ENCODE results near the gene PLEKHG3.

The PLEKHG3 gene

DNA sequence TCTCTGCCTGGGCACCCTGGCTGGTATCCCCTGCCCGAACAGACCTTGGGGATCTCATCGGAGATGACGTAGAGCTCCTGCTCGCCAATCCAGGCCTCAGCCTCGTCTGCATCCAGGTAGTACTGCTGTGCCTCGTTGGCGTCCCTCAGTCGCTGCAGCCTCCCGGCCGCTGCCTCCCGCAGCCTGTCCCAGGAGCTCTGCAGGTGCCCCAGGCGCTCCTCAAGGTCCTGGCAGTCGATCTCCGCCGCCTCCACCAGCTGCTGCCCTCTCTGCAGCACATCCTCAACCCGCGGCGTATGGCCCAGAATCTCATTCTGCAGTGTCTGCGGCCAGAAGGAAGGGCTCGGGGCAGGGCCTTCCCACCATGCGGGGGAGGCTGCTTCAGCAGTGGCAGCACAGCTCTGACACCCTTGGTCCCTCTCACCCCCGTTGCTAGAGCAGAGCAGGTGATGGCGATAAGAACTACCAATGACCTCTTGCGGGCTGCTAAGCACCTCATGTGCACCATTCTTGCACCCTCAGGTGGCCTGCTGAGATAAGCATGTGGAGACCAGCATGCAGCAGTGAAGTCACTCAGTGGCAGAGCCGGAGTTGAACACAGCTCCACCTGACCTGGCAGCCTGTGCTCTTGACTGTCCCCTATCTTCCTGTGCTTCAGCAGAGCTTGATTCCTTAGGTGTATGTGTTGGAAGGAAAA is 71.0 kb downstream of the PLEKHG3 start:
- DNase-seq (ENCODE audit: low read depth, low spot score) = no peak
- no peaks in the 10 kb centered on the region for H3K36me3 ChIP-seq (ENCODE audit: insufficient read depth, insufficient read length, low read length)
- H3K4me3 ChIP-seq (ENCODE audit: insufficient read length, low read depth) = no peak overlapping the region
- TF ChIP-seq SUZ12 (IDR thresholded peaks at IDR 0.05; ENCODE audit: extremely low read depth, insufficient read depth, insufficient read length) (no peak), ZNF274 (IDR thresholded peaks at IDR 0.05; ENCODE audit: low read depth, low read length) (no peak), YY1 (IDR thresholded peaks at IDR 0.05; ENCODE audit: insufficient read depth, insufficient read length) (no peak)
- no peaks in the 10 kb centered on the region for H3K4me1 ChIP-seq (ENCODE audit: insufficient read depth, insufficient read length)
- no peak overlapping the region for H3K9ac ChIP-seq (ENCODE audit: insufficient read length, low read depth)
- H3K9me3 ChIP-seq (ENCODE audit: insufficient read depth, low read length) = peaks cover 33% of the 10 kb centered on the region
- no peaks in the 10 kb centered on the region for H3K27me3 ChIP-seq (ENCODE audit: insufficient read depth, insufficient read length)

DNA sequence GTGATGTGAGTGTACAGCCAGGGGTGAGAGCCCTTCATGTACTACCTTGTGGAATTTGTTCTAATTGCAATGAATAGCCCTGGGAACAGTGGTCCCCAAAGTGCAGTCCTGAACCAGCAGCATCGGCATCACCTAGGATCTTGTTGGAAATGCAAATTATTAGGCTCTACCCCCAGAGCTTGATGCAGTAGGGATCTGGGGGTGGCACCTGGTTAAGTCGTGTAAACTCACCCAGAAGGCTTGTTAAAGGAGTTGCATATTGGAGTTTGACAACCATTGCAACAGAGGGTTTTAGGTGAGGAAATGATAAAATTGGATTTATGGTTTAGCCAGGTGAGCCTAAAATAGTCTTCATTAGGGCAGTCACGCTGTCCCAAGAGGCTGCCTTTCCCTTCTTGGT is 73.2 kb downstream of the PLEKHG3 start:
- no peaks in the 10 kb centered on the region for H3K27me3 ChIP-seq (ENCODE audit: insufficient read depth, insufficient read length)
- no peaks in the 10 kb centered on the region for H3K36me3 ChIP-seq (ENCODE audit: insufficient read depth, insufficient read length, low read length)
- H3K4me1 ChIP-seq (ENCODE audit: insufficient read depth, insufficient read length) = no peaks in the 10 kb centered on the region
- DNase-seq (ENCODE audit: low read depth, low spot score) = no peak
- no peak overlapping the region for H3K4me3 ChIP-seq (ENCODE audit: insufficient read length, low read depth)
- TF ChIP-seq SUZ12 (IDR thresholded peaks at IDR 0.05; ENCODE audit: extremely low read depth, insufficient read depth, insufficient read length) = no peak
- TF ChIP-seq ZNF274 (IDR thresholded peaks at IDR 0.05; ENCODE audit: low read depth, low read length) = no peak
- TF ChIP-seq YY1 (IDR thresholded peaks at IDR 0.05; ENCODE audit: insufficient read depth, insufficient read length) = no peak
- H3K9me3 ChIP-seq (ENCODE audit: insufficient read depth, low read length) = peaks cover 28% of the 10 kb centered on the region
- H3K9ac ChIP-seq (ENCODE audit: insufficient read length, low read depth) = no peak overlapping the region

DNA sequence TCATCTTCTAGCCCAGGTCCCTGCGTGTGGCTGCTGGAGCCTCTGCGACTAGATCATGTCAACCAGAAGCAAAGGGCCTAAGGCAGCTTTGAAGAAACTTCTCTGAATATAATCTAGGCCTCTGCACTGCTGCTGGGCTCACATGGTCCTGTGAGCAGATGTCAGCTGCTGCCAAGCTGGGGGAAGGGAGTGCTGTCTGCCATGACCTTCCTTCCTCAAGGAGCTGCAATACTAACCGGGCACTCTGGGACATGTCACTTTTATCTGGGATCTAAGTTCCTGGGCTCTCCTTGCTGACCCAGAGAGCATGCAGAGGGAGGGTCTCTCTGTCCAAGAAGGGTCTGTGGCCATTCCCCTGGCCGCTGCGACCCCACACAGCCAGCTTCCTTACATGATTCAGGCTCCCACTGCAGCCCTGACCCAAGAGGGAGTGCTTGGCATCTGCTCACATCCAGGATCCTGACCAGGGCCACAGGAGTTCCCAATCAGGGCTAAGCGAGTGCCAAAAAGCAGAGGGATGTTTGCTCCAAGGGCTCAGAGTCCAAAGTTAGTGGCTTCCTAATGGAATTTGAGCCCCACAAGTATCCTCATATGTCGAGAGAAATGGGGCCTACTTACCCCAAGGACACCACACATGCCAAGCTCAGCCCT is 74.0 kb downstream of the PLEKHG3 start:
- Histone ChIP-seq H3K9me3 (ENCODE audit: insufficient read depth, low read length) (peaks cover 21% of the 10 kb centered on the region), H3K27me3 (ENCODE audit: insufficient read depth, insufficient read length) (no peaks in the 10 kb centered on the region), H3K36me3 (ENCODE audit: insufficient read depth, insufficient read length, low read length) (no peaks in the 10 kb centered on the region), H3K4me1 (ENCODE audit: insufficient read depth, insufficient read length) (no peaks in the 10 kb centered on the region), H3K4me3 (ENCODE audit: insufficient read length, low read depth) (no peak overlapping the region), H3K9ac (ENCODE audit: insufficient read length, low read depth) (no peak overlapping the region)
- TF ChIP-seq YY1 (IDR thresholded peaks at IDR 0.05; ENCODE audit: insufficient read depth, insufficient read length) (no peak), SUZ12 (IDR thresholded peaks at IDR 0.05; ENCODE audit: extremely low read depth, insufficient read depth, insufficient read length) (no peak), ZNF274 (IDR thresholded peaks at IDR 0.05; ENCODE audit: low read depth, low read length) (no peak)
- DNase-seq (ENCODE audit: low read depth, low spot score) = no peak

DNA sequence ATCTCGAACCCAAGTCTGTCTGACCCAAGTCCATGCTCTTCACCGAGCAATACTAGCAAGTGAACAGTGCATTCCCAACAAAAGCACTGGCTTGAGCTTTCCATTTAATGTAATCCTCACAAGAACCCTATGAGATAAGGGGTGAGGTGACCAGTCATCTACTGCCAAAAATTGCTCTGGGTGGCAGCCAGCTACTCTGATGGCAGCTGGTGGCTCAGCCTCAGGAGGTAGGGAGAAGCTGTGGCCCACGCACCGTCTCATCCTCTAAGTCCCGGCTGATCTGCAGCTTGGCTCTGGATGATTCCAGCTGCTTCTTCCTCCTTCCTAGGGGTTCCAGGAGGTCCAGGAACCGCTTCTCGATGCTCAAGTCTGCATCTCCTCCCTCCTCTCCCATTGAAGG is 75.2 kb downstream of the PLEKHG3 start:
- DNase-seq (ENCODE audit: low read depth, low spot score) = no peak
- no peaks in the 10 kb centered on the region for H3K27me3 ChIP-seq (ENCODE audit: insufficient read depth, insufficient read length)
- TF ChIP-seq YY1 (IDR thresholded peaks at IDR 0.05; ENCODE audit: insufficient read depth, insufficient read length) (no peak), SUZ12 (IDR thresholded peaks at IDR 0.05; ENCODE audit: extremely low read depth, insufficient read depth, insufficient read length) (no peak), ZNF274 (IDR thresholded peaks at IDR 0.05; ENCODE audit: low read depth, low read length) (no peak)
- H3K36me3 ChIP-seq (ENCODE audit: insufficient read depth, insufficient read length, low read length) = no peaks in the 10 kb centered on the region
- H3K9me3 ChIP-seq (ENCODE audit: insufficient read depth, low read length) = peaks cover 8% of the 10 kb centered on the region; the same call in 1 of the 2 replicates
- H3K9ac ChIP-seq (ENCODE audit: insufficient read length, low read depth) = no peak overlapping the region
- no peak overlapping the region for H3K4me3 ChIP-seq (ENCODE audit: insufficient read length, low read depth)
- H3K4me1 ChIP-seq (ENCODE audit: insufficient read depth, insufficient read length) = no peaks in the 10 kb centered on the region

DNA sequence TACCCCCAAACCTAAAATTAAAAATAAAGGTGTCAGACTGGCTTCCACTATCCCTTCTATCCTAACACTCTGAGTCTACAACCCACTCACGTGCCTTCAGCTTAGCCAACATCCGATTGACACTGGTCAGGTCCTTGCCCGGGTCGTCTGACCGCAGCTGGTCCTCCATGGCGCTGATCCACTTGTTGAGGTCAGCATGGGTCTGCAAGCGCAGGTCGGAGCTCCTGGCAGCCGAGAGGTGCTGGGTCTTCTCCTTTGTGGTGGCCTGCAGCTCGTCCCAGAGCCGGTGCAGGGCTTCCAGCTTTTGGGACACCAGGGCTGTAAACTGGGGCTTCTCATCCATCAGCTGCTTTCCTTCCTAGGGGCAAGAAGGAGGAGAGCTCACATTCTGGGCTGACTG is 78.0 kb downstream of the PLEKHG3 start:
- Histone ChIP-seq H3K27me3 (ENCODE audit: insufficient read depth, insufficient read length) (no peaks in the 10 kb centered on the region), H3K9me3 (ENCODE audit: insufficient read depth, low read length) (no peaks in the 10 kb centered on the region), H3K36me3 (ENCODE audit: insufficient read depth, insufficient read length, low read length) (no peaks in the 10 kb centered on the region), H3K9ac (ENCODE audit: insufficient read length, low read depth) (no peak overlapping the region), H3K4me1 (ENCODE audit: insufficient read depth, insufficient read length) (no peaks in the 10 kb centered on the region), H3K4me3 (ENCODE audit: insufficient read length, low read depth) (no peak overlapping the region)
- TF ChIP-seq ZNF274 (IDR thresholded peaks at IDR 0.05; ENCODE audit: low read depth, low read length) (no peak), SUZ12 (IDR thresholded peaks at IDR 0.05; ENCODE audit: extremely low read depth, insufficient read depth, insufficient read length) (no peak), YY1 (IDR thresholded peaks at IDR 0.05; ENCODE audit: insufficient read depth, insufficient read length) (no peak)
- DNase-seq (ENCODE audit: low read depth, low spot score) = no peak

DNA sequence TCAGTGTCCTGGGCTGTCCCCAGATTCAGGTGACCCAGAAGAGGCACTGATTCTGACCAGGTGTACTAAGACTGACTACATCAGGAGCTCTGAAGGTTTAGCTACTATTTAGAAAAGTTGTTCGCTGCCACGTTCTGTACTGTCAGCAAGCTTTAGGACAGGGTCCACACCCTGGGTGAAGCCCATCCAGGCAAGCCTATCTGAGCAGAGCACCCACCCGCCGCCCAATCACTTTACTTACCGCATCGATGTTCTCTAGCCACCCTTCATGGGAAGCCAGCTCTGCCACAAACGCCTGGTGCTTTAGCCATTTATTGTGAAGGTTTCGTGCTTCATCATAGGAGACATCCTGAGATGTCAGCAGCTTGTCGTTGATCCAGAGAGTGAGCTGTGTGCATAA is 79.8 kb downstream of the PLEKHG3 start:
- TF ChIP-seq YY1 (IDR thresholded peaks at IDR 0.05; ENCODE audit: insufficient read depth, insufficient read length) (no peak), ZNF274 (IDR thresholded peaks at IDR 0.05; ENCODE audit: low read depth, low read length) (no peak), SUZ12 (IDR thresholded peaks at IDR 0.05; ENCODE audit: extremely low read depth, insufficient read depth, insufficient read length) (no peak)
- H3K27me3 ChIP-seq (ENCODE audit: insufficient read depth, insufficient read length) = no peaks in the 10 kb centered on the region
- no peak for DNase-seq (ENCODE audit: low read depth, low spot score)
- H3K9ac ChIP-seq (ENCODE audit: insufficient read length, low read depth) = no peak overlapping the region
- no peaks in the 10 kb centered on the region for H3K4me1 ChIP-seq (ENCODE audit: insufficient read depth, insufficient read length)
- no peak overlapping the region for H3K4me3 ChIP-seq (ENCODE audit: insufficient read length, low read depth)
- no peaks in the 10 kb centered on the region for H3K9me3 ChIP-seq (ENCODE audit: insufficient read depth, low read length)
- no peaks in the 10 kb centered on the region for H3K36me3 ChIP-seq (ENCODE audit: insufficient read depth, insufficient read length, low read length)

DNA sequence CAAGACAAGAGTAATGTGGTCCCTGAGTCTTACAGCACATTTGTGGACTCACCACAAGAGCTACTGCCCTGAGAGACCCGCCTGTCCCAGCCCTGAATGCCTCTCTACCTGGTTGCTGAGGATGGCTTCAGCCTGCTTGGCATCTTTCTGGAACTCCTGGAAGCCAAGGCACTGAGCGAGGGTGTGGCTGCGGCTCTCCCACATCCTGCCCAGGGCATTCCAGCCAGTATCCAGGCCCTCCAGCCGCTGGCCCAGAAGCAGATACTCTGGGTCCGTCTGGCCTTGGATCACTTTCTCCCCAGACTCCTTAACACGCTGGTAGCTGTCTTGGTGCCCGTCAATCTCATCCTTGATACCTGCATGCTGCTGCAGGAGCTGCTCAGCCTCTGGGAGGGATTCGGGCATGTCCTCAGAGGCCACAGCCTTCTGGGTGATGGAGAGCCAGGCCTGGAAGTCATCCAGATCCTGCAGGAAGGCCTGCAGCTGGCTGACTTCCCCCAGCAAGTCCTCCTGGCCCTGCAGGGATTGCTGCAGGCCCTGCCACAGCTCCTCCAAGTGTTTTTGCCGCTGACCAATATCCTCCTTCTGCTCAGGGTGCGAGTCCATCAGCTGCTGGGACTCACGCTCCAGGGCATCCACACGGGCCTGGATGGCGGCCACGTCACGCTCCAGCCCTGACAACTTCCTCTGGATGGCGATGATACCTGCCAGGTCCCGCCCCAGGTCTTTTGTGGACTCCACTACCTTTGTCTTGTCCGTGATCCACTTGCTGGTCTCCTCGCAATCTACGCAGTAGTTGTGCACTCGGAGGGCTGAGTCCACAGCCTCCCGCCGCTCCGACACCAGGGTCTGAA is 82.3 kb downstream of the PLEKHG3 start:
- H3K9me3 ChIP-seq (ENCODE audit: insufficient read depth, low read length) = no peaks in the 10 kb centered on the region
- H3K4me1 ChIP-seq (ENCODE audit: insufficient read depth, insufficient read length) = peaks cover 4% of the 10 kb centered on the region
- no peak for TF ChIP-seq SUZ12 (IDR thresholded peaks at IDR 0.05; ENCODE audit: extremely low read depth, insufficient read depth, insufficient read length)
- H3K4me3 ChIP-seq (ENCODE audit: insufficient read length, low read depth) = no peak overlapping the region
- H3K36me3 ChIP-seq (ENCODE audit: insufficient read depth, insufficient read length, low read length) = no peaks in the 10 kb centered on the region
- no peak for DNase-seq (ENCODE audit: low read depth, low spot score)
- no peaks in the 10 kb centered on the region for H3K27me3 ChIP-seq (ENCODE audit: insufficient read depth, insufficient read length)
- no peak overlapping the region for H3K9ac ChIP-seq (ENCODE audit: insufficient read length, low read depth)
